CD1c-positive myeloid dendritic cell (primary cell): Measurements from ENCODE around the gene KIF25.

Experiments used
- DNase-seq: peaks from one replicate; pipeline ENCODE4 v3.0.0-alpha.2; 2016; ENCODE audit errors: extremely low spot score

Gene KIF25

GRCh38 chr6:168037242-168037641, 39.8 kb downstream of the KIF25 start:
- DNase-seq = no peak

- no peak for DNase-seq
Measured at GRCh38 chr6:168037856-168038255, 40.4 kb downstream of the KIF25 start.

DNA sequence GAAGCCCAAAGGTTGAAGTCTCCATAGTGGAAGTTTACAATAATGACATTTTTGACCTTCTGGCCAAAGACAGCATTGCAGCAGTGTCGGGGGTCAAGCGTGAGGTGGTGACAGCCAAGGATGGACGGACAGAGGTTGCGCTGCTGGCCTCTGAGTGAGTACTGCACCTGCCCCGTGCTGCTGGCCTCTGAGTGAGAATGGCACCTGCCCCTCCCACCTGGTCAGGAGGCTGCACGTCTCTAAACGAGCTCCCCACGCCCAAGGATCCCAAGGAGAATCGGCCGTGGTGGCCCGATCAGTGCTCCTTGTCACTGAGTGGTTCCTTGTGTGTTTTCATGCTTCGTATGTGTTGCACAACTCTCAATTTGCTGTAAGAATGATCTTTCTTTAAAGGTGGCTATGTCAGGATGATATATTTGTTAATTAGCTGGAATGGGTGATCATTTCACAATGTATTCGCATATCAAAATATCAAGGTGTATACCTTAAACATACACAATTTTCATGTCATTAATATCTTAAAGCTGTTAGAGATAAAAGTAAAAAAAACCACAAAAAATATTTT, 41.2 kb downstream of the KIF25 start:
- DNase-seq = no peak

- no peak for DNase-seq
Measured at GRCh38 chr6:168039301-168039700, 41.8 kb downstream of the KIF25 start.

DNA sequence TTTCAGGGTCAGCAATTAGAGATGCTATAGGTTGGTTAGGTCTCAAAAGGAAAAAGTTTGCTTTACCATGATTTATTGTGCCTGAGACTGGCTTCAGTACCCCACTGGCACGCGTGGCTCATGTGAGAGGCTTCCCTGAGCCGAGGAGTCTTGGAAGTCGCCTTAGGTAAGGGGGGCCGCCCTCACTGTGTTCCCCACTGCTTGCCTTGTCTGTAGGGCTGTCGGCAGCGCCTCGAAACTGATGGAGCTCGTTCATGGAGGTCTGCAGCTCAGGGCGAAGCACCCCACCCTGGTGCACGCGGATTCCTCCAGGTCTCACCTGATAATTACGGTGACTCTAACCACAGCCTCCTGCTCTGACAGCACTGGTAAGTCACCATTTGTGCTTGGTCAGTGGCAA, 42.4 kb downstream of the KIF25 start:
- no peak for DNase-seq

GRCh38 chr6:168040856-168041496, 43.5 kb downstream of the KIF25 start:
- no peak for DNase-seq

GRCh38 chr6:168041928-168042327, 44.5 kb downstream of the KIF25 start:
- DNase-seq = no peak

GRCh38 chr6:168042426-168043192, 45.1 kb downstream of the KIF25 start:
- DNase-seq = no peak

GRCh38 chr6:168043193-168043847, 45.8 kb downstream of the KIF25 start:
- no peak for DNase-seq

DNA sequence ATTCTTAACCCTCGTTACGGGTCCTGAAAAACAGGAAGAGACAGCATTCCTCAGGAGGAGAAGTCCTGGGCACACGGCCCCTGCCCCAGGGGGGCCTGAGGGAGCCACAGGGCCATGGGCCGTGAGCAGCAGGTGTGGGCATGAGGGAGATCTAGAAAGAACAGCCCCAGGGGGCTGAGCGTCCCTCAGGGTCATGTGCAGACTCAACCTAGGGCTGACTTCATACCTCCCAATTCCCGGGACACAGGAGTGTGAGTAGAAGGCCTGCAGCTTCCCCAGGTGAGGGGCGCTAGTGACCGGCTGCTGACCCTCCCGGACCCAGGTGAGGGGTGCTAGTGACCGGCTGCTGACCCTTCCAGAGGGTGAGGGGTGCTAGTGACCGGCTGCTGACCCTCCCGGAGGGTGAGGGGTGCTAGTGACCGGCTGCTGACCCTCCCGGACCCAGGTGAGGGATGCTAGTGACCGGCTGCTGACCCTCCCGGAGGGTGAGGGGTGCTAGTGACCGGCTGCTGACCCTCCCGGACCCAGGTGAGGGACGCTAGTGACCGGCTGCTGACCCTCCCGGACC, 46.5 kb downstream of the KIF25 start:
- no peak for DNase-seq

GRCh38 chr6:168044521-168045130, 47.2 kb downstream of the KIF25 start:
- no peak for DNase-seq

DNA sequence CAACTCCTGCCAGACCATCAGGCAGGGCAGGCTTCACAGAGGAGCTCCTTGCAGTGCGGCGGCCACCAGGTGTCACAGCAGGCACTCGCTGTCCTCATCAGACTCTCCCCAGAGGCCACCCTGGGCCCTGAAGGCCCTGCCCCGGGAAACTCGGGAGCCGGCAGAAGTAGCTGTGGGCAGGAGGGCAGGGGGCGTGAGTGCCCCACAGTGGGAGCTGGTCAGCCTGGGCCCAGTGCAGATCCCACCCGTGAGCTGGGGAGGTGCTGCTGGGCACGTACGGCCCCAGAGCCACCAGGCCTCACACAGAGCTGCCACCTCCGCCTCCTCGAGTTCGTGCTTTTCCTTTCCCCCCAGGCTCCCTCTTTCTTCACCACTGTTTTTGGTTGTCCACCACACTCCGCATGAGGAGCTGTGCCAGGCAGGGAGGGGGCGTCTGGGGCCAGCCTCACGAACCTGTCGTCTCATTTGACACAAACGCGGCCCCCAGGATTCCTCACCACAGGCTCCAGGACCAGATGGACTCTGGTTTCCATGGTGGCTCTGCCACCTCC, 47.7 kb downstream of the KIF25 start:
- no peak for DNase-seq

DNA sequence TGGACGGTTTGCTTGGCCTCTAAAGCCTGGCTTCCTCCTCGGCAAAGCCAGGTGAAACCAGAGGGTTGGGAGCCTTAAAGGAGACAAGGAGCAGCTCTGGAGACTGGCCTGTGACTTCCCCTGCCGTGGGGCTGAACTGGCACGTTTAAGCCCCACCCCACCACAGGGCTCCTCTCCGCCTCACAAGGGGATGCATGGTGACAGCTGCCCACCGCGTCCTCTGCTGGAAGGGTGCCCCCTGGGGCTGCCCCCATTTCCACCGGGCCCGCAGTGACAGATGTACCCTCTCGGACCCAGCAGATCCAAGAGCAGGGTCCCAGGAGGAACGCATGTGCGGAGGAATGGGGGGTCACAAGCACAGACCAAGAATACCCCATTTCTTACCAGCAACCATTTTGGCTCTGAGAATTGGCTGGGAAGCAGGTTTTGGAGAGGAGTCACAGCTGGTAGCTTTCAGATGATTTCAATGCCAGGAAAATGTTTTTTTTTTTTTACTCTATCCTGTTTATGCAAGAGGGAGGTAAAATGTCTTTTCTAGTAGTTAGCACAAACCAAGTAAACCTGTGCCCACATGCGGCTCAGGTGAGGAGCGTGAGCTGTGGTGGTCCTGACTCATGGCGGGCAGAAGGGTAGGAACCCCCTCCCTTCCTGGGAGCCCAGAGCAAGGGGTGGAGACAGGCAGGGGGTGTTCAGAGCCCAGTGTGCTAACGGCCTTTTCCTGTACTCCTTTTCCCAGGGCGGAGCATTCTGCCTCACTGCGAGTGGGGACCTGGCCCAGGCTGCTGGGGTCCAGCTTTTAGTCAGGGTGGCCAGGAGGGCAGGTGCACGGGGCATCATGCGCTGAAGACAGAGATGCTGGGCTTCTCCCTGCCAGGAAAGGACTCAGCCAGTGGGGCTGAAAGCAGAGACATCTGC, 48.5 kb downstream of the KIF25 start:
- no peak for DNase-seq

DNA sequence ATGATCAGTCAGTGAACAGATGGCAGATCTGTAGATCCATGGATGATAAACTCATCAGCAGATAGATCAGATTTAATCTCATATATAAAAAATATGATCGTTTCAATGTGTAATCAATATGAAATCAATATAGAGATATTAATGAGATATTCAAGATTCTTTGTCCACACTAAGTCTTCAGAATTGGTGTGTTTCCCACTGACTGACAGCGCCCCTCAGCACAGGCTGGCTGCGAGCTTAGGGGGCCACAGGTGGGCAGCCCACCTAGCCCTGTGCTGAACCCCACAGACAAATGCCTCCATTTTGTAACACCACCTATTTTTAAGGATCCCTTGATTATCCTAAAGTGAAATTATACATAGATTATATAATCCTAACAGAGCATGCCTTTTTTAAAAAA, 49.2 kb downstream of the KIF25 start:
- no peak for DNase-seq

GRCh38 chr6:168047841-168048723, 50.6 kb downstream of the KIF25 start:
- no peak for DNase-seq

GRCh38 chr6:168048724-168049025, 51.2 kb downstream of the KIF25 start:
- no peak for DNase-seq

GRCh38 chr6:168049277-168049676, 51.8 kb downstream of the KIF25 start:
- no peak for DNase-seq

DNA sequence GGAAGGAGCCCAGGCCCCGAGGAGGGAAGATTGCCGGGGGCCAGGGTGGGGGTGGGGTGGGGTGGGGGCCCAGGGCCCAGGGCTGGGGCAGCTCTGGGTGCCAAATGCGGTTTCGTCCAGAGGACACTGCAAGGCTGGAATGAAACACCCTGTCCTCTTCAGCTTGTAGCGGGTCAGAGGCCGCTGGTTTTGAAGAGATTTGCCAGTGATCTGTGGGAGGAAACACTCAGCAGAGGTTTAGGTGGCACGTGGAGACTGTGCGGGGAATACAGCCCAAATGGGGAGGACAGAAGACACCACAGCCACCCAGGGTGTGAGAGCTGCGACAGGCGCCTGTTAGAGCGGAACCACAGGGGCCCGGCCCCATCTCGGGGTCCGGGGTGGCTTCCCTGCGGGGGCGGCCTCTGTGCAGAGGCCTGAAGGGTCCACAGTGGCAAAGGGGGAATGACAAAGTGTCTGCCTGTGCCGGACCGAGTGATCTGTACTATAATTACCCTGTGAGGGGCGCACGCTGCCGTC, 52.3 kb downstream of the KIF25 start:
- DNase-seq = no peak

DNA sequence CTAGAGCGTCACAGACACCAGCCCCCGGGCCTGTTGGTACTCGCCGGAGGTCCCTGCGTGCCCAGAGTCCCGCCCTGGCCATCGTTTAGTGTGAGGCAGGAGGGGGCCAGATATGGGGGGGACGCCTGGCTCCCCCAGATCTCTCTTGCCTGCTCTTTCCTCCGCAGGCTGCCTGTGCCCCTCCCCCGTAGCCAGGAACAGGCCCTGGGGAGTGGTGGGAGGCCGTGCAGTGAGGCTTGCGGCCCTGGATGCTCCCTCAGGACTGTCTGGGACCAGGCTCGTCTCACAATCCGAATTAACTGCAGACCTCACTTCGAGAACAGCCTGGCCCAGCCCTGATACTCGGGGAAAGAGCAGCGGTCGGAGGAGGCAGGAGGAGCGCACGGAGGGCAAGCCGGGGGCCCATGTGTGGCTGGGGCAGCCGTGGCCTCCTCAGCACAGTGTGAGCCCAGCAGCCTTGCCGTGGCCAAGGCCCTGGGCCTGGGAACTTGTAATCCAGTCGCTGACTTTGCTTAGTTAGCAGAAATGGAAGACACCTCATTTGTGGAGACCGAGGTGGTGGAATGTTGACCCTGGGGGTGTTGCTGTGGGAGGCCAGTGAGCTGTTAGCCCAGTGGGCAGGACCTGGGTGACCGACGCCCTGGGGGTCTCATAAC, 52.9 kb downstream of the KIF25 start:
- DNase-seq = no peak
